GM19463 (cell line): Measurements from ENCODE around the gene THADA.
"Not testable (repeated sequence)": the region's sequence is repeated elsewhere in the genome, so short reads cannot be mapped to it uniquely, and the experiment has no call there.

Experiments used
- ATAC-seq: cut with Tn5 transposase; IDR thresholded peaks from one replicate; pipeline ENCODE4 v1.9.1; 2021; ENCODE audit warnings: mild to moderate bottlenecking, moderate library complexity; ENCODE audit not compliant: unreplicated experiment

The THADA gene, protein sequence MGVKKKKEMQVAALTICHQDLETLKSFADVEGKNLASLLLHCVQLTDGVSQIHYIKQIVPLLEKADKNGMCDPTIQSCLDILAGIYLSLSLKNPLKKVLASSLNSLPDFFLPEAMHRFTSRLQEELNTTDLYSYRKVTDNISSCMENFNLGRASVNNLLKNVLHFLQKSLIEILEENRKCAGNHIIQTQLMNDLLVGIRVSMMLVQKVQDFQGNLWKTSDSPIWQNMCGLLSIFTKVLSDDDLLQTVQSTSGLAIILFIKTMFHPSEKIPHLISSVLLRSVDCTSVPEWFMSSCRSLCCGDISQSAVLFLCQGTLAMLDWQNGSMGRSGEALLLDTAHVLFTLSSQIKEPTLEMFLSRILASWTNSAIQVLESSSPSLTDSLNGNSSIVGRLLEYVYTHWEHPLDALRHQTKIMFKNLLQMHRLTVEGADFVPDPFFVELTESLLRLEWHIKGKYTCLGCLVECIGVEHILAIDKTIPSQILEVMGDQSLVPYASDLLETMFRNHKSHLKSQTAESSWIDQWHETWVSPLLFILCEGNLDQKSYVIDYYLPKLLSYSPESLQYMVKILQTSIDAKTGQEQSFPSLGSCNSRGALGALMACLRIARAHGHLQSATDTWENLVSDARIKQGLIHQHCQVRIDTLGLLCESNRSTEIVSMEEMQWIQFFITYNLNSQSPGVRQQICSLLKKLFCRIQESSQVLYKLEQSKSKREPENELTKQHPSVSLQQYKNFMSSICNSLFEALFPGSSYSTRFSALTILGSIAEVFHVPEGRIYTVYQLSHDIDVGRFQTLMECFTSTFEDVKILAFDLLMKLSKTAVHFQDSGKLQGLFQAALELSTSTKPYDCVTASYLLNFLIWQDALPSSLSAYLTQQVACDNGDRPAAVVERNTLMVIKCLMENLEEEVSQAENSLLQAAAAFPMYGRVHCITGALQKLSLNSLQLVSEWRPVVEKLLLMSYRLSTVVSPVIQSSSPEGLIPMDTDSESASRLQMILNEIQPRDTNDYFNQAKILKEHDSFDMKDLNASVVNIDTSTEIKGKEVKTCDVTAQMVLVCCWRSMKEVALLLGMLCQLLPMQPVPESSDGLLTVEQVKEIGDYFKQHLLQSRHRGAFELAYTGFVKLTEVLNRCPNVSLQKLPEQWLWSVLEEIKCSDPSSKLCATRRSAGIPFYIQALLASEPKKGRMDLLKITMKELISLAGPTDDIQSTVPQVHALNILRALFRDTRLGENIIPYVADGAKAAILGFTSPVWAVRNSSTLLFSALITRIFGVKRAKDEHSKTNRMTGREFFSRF (N-terminal part only)

DNA sequence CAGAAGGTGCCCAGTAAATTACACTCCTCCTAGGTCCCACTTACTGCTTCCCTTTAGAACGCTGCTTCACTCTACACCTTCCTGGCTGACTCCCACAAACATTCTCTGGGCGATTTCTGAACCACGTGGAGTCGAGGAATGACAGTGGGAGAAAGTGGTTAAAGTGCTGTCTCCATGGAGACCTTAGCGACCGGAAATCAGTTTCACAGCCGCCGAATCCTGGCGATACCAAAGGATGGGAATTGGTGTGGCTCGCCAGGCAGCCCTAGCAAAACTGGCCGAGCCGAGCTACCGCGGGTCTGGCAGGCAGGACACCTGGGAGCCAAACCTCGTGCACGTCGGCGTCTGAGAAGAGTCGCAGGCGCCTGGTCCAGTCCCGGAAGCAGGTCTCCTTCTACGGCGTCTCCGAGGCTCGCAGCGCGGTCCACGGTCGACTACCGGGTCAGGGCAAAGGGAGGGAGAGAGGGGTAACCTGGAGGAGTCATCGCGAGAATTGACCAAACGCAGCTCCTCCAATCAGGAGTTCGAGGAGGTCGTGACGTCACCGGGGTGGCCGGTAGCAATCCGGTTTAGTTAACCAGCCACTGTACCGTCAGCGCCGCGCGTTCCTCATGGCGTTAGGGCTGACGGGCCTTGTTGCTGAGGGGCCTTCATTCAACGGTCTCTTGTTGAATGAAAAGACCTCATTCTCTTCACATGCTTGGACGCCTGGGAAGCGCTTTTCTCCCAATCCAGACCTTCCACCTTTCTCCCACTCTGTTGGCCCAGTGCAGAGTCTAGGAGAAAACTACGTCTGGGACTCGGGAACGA, at the start of gene THADA:
Gene THADA (minus strand): TSS at position 436 of the 810 bp plus-strand sequence. CDS start 3,646 bp downstream, outside the sequence.
- ATAC-seq: peak; percentile 99

DNA sequence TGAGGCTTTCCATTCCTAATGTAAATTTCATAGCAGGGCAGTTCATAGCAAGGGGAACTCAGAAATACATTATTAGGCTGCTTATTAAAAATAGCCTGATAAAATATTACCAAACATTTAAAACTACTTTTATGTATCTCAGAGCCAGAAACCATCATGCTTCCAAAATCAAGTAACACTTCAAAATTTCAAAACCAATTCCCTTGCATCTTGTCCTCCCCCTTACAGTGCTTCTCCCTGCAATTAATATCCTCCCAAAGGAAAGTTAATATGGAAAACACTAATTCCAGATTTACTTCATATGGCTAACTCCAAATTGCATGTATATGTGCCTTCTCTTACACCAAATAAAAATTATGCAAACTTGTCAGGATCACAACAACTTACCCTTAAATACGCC, 47.8 kb upstream of the THADA start:
- ATAC-seq: no peak

DNA sequence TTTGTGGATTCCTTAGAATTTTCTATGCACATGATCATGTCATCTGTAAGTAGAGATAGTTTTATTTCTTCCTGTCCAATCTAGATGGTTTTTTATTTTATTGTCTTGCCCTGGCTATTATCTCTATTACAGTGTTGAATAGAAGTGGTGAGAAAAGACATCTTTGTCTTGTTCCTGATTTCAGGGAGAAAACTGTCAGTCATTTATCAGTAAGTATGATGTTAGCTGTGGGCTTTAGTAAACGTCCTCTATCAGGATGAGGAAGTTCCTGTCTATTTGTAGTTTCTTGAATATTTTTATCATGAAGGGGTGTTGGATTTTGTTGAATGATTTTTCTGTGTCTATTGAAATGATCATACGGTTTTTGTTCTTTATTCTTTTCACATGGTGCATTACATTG, 46.5 kb upstream of the THADA start:
- no peak for ATAC-seq

DNA sequence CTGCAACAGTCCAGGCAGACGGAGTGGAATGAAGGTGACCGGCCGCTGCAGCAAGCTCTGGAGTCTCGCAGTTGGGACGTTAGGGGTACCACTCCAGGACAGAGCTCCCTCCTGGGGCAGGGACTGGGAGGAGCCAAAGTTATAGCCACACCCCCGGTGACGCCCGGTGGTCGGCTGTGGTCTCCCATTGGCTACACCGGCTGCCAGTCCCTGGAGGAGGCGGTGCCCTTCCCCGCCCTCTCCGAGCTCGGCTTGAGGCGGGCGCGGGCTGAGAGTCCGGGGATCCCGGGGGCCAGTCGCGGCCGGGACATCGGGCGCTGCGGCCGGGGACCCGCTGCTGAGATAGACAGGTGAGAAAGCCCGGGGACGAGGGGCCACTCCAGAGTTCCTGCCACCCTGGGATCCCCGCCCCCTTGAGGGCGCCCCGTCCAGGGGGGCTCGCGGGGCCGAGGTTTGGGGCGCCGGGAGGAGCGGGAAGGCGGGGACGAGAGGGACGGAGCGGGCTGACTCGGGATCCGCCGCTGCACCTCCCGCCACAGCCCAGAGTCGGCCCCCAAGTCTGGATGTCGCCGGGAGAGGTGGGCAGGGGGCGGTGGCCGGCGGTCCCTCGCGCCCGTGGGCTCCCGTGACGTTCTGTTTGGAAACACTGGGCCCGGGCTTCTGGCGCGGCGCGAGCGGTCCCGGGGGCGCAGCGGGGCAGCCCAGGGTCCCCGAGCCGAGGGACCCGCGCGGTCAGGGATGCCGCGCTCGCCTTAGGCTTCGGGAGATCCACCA, 41.4 kb upstream of the THADA start, which contains the start of gene PLEKHH2:
Gene PLEKHH2 (plus strand): TSS at position 231 of the 774 bp plus-strand sequence. CDS start 7,414 bp downstream, outside the sequence.
- peak; percentile 100 for ATAC-seq

DNA sequence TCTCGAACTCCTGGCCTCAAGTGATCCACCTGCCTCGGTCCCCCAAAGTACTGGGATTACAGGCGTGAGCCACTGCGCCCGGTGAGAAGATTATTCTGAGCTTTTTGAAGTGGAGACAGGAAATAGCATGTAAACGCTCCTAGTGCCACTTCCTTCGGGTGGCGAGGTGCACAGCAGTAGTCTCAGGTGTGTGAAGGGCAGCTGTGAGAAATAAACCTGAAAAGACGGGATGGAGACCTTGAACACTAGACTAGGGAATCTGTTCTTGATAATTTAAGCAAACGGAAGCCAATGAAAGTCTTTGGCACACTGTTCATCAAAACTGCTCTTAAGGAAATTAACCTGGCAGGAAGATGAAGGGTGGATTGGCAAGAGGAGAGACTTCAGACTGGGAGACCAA, 40.8 kb upstream of the THADA start:
- no peak for ATAC-seq

DNA sequence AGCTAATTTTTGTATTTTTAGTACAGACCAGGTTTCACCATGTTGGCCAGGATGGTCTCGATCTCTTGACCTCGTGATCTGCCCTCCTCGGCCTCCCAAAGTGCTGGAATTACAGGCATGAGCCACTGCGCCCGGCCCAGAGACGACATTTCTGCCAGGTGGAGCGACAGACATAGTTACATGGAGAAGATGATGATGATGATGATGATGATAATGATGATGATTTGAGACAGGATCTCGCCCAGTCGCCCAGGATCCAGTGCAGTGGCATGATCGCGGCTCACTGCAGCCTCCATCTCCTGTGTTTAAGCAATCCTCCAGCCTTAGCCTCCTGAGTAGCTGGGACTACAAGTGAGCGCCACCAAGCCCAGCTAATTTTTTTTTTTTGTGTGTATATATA, 40.3 kb upstream of the THADA start:
- not testable (repeated sequence) for ATAC-seq

DNA sequence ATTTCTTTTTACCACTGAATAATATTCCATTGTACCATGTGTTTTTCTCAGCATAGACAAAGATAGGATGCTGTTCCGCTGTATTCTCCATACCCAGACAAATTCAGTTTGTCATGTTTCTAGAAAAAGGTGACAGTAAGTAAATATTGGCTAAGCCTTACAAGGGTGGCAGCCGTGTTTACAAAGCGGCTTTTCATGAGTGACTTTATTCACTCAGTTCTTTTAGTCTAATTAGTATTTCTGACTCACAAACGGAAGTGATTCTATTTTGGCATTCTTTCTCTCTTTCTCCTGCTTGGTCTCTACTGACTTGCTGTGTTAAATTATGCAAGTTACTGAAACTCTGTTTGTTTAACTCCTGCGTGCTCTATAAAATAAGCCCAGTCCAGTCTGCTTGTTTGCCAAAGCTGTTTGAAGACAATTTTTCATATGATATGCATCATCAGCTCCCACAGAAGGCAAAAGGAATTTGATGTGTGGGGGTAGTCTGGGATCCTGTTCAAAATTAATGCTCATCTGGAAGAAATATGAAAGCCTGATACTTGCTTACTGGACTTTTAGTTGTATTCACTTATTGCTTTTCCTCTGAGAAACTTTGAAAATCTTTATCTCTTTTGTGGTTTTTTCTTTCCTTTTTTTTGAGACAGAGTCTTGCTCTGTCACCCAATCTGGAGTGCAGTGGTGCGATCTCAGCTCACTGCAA, 38.9 kb upstream of the THADA start:
- no peak for ATAC-seq

DNA sequence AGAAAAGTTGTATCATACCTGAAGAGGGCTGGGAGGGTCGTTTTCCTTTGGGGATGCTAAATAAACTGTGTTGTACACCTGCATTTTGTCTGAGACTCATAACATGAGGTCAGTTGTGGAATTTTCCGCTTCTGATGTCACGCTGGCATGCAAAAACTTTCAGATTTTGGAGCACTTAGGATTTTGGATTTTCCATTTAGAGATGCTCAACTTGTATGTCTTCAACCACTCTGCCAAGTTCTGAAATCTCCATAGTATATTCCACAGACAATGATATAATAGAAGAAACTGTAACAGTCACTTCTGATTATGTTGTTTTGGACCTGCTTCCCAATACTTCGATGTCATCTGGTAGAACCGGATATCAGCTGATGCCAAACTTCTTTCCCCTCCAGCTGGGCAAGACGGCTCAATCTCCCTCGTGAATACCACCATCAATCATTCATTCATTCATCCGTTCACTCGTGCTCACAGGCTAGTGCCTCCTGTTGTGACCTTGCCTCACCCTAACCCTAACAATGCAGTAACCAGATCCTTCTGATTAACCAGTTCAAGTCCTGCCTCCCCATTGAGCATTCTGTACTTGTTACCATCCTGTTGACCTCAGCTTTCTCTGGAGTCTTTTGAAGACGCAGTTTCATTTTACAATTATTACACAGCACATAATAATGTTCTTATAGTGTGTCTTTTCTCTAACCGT, 35.9 kb upstream of the THADA start:
- no peak for ATAC-seq

DNA sequence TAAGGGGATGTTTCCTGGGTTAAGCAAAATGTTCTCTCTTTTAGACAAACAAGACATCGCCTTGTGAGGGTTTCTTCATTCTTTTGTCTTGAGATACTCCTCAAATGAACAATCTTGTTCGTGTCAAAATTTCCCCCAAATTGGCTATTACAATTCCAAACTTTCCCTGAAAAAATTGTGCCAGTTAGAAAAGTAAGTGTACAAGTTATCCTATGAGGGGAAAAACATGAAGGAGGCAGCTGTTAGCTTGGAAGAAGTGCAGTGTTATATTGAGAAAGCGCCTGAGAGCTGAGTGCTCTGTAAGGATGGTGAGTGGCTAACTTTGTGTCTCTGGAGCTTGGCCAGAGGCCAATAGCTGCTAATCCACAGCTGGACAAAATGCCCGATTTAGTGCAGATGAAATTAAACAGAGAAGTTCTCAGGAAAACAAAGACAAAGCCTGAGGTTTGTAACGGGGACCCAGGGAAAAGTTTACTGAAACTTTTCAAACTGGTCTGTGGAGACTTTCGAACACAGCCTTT, 27.2 kb upstream of the THADA start:
- ATAC-seq: no peak

DNA sequence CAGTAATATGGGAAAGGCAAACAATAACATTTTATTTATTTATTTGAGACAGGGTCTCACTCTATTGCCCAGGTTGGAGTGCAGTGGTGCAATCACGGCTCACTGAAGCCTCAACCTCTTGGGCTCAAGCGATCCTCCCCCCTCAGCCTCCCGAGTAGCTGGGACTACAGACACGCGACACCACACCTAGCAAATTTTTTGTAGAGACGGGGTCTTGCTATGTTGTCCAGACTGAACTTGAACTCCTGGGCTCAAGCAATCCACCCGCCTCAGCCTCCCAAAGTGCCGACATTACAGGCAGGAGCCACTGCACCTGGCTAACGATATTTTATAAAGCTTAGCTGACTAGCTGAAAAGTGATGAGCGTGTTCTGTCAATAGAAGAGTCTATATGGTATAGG, 23.7 kb upstream of the THADA start:
- ATAC-seq: no peak

DNA sequence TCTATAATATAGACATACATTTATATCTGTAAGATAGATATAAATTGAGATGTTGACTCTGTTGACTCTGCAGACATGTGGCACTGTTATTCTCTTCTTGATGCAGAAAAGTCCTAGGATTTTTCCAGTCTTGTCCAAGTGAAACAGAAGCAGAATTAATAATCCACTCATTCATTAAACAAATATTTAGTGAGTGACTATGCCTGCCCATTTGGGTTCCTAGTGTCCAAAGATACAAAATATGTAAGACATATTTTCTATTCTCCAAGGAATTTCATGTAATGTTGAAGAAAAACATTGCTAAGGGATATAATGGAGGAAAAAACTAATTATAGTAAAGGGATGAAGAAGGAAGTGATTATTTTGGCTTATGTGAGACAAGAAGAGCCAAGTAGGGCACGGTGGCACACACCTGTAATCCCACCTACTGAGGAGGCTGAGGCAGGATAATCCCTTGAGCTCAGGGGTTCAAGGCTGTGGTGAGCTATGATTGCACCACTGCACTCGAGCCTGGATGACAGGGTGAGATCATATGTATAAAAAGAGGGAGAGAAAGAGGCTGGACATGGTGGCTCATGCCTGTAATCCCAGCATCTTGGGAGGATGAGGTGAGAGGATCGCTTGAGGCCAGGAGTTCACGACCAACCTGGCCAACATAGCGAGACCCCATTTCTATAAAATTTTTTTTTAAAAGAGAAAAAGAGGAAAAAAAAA, 21.3 kb upstream of the THADA start:
- ATAC-seq: no peak

DNA sequence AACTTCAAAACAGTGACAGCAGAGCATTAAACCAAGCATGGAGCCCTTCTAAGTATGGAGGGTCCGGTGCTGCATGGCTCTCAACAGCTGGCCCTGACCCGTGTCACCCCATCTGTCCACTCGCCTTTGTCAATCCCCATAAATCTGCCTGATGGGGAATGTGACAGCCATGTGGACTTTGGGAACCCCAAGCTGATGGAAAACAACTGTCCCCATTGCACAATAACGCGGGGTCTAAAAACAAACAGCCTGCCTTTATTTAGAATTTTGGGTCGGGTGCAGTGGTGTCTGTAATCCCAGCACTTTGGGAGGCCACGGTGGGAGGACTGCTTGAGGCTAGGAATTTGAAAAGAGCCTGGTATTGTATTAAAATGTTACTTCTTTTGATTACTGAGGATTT, 17.1 kb upstream of the THADA start:
- ATAC-seq: no peak

DNA sequence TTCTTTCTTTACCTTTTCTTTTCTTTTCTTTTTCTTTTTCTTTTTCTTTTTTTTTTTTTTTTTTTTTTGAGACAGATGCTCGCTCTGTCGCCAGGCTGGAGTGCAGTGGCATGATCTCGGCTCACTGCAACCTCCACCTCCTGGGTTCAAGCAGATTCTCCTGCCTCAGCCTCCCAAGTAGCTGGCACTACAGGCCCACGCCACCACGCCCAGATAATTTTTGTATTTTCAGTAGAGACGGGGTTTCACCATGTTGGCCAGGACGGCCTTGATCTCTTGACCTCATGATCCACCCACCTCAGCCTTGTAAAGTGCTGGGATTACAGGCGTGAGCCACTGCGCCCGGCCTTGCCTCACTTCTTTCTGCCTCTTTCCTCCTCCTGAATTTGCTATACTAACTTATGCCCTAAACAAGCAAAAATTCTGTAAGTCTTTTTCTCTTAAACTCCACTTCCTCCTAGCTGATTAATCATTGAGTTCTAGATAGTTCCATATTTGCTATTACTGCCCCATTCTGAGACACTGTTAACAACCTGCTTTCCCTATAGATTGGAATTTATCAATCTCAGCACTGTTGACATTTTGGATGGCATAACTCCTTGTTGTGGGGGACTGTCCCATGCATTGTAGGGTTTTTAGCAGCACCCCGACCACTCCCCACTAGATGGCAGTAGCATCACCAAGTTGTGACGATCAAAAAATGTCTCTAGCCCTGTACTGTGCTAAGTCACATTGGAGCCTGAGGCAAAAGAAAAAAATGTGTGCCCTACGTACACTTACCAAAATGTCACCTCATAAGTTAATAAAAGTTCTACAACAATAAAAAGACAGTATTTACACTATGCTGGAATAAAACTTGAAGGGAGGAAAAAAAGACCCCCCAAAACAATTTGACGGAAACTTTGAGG, 16.4 kb upstream of the THADA start:
- ATAC-seq: no peak

DNA sequence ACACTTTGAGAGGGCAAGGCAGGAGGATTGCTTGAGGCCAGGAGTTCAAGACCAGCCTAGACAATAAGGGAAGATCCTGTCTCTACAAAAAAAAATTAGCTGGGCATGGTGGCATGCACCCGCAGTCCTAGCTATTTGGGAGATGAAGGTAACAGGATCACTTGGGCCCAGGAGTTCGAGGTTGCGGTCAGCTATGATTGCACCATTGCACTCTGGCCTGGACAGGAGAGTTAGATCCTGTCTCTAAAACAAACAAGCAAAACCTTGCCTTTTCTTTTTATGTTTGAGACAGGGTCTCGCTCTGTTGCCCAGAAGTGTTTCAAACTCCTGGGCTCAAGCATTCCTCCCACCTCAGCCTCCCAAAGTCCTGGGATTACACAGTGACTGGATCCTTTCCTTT, 14.5 kb upstream of the THADA start:
- no peak for ATAC-seq

DNA sequence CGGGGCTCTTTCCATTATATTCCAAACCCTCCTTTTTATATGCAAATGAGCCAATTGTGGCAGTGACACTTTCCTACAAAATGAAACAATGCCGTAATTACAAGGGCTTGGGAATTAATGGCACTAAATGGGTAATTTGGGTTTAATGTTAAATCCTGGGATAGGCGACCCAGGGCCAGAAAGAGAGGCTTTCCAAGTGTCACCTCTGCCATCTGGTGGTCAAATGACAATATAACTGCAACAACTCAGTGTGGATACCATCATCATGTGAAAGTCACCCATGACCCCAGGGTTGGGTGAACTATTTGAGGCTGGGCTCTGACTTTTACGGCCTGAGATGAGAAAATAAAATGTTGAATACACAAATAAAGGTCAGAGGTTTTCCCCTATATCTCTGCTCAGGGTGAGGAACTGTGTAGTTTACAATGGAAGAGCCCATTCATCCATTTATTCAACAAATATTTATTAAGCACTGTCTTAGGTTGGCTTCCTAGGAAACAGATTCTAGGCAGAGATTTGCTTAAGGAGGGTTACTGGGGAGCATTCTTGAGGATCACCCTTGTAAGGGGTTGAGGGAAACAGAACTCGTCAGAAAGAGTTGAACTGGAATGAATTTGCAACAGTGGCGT, 13.6 kb upstream of the THADA start:
- ATAC-seq: peak; percentile 70

DNA sequence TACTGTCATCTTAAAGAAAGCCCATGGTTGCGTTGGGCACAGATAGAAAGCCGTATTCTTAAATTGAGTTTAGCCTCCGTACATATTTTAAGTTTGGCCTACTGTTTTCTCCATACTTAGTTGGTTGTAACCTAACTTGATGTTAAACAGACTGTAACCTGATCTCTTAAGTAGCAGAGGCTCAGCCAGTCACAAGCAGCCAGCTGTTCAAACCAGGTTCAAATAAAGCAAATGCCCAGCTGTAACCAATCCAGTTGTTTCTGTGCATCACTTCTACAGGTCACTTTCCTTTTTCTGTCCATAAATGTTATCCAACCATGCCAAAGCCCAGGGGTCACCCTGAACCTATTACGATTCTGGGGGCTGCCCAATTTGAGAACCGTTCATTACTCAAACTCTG, 10.0 kb upstream of the THADA start:
- no peak for ATAC-seq
